GOT3 (cell line): ENCODE data around the gene LARP4.
"Not testable (repeated sequence)": the region's sequence is repeated elsewhere in the genome, so short reads cannot be mapped to it uniquely, and the experiment has no call there.

Experiments used
- DNase-seq: peaks from one replicate; lab custom pipeline; 2025; ENCODE audit warnings: mixed read lengths; lab: John Stamatoyannopoulos, UW

The LARP4 gene

GRCh38 chr12:50482571-50482970, 81.9 kb downstream of the LARP4 start:
- DNase-seq, result no peak

- DNase-seq, result no peak
Observed at GRCh38 chr12:50483488-50483887, 82.8 kb downstream of the LARP4 start.

- DNase-seq, result no peak
Observed at GRCh38 chr12:50488801-50489200, 88.1 kb downstream of the LARP4 start.

GRCh38 chr12:50498119-50498518, 97.4 kb downstream of the LARP4 start:
- not testable (repeated sequence) for DNase-seq

GRCh38 chr12:50504798-50505674, 104.4 kb downstream of the LARP4 start, which contains the start of gene DIP2B:
DIP2B (plus strand) TSS chr12:50504985; CDS start chr12:50505141, 156 bp downstream.
- DNase-seq, result peak; percentile 77

GRCh38 chr12:50505675-50506530, 105.2 kb downstream of the LARP4 start:
- DNase-seq, result no peak

GRCh38 chr12:50506753-50507473, 106.2 kb downstream of the LARP4 start:
- DNase-seq, result no peak

GRCh38 chr12:50507474-50507838, 106.8 kb downstream of the LARP4 start:
- no peak for DNase-seq

GRCh38 chr12:50507930-50508329, 107.2 kb downstream of the LARP4 start:
- DNase-seq, result no peak

GRCh38 chr12:50508414-50508813, 107.7 kb downstream of the LARP4 start:
- no peak for DNase-seq

- no peak for DNase-seq
Observed at GRCh38 chr12:50508970-50509663, 108.4 kb downstream of the LARP4 start.

- DNase-seq, result no peak
Observed at GRCh38 chr12:50514526-50515276, 114.0 kb downstream of the LARP4 start.

- DNase-seq, result no peak
Observed at GRCh38 chr12:50515587-50515986, 114.9 kb downstream of the LARP4 start.

- DNase-seq, result no peak
Observed at GRCh38 chr12:50517421-50518048, 116.8 kb downstream of the LARP4 start.

- no peak for DNase-seq
Observed at GRCh38 chr12:50518090-50518489, 117.4 kb downstream of the LARP4 start.

GRCh38 chr12:50519353-50519752, 118.7 kb downstream of the LARP4 start:
- DNase-seq, result no peak

- DNase-seq, result no peak
Observed at GRCh38 chr12:50520416-50521207, 119.9 kb downstream of the LARP4 start.

GRCh38 chr12:50521781-50522180, 121.1 kb downstream of the LARP4 start:
- not testable (repeated sequence) for DNase-seq

GRCh38 chr12:50523772-50524171, 123.1 kb downstream of the LARP4 start:
- DNase-seq, result no peak
